ENCODE measurements around the gene ZC3HAV1.
A peak's percentile ranks its signal among the peaks of the same experiment; 100 is the strongest.
"Not testable (repeated sequence)": the region's sequence is repeated elsewhere in the genome, so short reads cannot be mapped to it uniquely, and the experiment has no call there.

The ZC3HAV1 gene

DNA sequence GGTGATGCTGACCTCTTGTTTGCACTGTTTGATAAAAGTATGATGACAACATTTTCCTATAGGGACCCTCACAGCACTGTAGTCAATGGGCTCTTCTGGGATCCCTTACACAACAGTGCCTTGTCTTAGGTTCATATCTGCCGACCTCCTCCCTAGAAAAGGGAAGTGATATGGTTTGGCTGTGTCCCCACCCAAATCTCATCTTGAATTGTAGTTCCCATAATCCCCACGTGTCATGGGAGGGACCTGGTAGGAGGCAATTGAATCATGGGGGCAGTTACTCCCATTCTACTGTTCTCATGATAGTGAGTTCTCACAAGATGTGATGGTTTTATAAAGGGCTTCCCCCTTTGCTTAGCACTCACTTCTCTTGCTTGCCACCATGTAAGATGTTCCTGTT, 23.1 kb downstream of the ZC3HAV1 start:
- no peak for DNase-seq (ENCODE audit: low spot score)

DNA sequence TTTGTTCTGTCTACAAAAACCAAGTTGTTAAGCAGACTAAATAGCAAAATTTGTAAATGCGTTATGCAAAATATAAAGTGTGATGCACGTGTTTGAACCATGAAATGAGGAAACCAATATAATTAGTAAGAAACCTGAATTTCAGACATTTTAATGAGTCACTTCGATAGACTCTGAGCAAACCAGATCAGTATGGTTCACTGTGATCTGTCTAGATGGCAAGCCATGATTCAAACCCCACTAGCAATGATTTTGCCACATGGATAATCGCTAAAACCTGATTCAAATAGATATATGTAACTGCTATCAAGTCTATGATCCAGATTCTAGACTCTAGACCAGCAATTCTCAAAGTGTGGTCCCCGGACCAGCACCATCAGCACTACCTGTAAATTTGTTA, 24.8 kb downstream of the ZC3HAV1 start:
- DNase-seq (ENCODE audit: low spot score), result no peak

DNA sequence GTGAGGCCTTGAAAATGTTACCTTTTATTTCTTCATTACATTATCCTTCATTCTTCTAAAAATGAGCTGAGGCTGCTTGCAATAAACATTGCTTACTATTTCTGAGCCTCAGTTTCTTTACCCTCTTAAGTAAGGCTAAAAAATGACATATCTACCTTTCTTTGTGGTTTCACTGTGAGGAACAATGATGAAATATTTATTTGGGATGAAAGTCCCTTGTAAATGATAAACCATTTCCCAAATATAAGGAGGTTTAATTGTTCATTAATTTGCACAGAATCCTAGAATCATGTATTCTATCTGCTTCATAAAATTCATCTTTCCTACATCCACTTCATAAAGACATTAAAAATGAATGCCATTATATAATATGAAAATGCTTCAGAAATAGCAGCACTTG, 27.9 kb downstream of the ZC3HAV1 start:
- DNase-seq (ENCODE audit: low spot score), result no peak

DNA sequence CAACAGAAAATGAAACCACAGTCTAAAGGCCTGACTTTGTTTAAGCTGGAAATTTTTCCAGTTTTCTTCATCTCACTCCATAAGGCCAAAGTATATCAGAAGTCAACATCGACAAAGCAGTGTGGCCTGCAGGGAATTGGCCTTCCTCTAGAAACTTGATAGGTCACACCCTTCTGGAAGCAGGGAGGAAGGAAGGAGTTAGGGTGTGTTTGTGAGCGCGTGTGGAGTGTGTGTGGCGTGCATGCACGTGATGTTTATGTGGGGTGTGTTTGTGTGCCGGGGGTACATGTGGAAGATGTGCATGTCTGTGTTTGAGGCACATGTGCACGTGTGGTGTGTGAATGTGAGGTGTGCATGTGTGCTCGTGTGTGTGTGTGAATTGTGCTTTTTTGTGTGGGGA, 28.6 kb downstream of the ZC3HAV1 start:
- no peak for DNase-seq (ENCODE audit: low spot score)

DNA sequence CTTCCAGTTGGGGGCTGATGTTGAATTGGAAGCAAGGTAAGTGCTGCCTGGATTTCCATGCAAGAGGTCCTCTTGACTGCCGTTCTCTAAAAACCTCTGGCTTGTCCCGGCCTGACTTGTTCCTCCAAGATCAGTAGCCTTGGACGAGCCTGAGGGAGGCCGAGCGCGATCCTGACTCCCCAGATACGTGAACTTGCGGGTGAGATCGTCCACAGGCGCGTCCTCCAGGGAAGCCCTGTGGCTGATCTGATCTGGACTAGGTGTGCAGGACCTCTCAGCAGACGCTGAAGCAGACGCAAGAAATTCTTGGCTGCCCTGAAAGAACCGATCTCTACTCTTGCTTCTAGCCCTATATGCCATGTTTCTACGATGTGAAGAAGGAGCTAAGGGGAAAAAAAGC, 29.7 kb downstream of the ZC3HAV1 start:
- DNase-seq (ENCODE audit: low spot score), result no peak

DNA sequence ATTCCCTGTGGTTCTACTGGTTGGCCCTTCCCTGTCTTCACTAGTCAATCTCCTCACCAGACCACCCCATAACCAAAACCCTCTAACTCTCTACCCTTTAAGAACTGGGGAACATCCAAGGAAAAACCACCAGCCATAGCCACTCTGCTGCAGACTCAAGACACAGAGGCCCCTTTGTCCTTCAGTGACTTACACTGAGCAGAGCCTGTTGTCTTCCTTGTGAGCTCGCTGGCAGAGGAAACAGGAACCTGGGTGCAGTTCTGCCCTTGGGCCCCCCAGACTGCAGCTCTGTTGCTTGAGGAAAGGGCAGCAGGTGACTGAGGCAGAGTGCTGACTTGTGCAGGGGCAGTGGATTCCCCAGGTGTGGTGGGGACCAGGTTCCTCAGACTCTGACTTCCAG, 30.6 kb downstream of the ZC3HAV1 start:
- peak; percentile 68 for DNase-seq (ENCODE audit: low spot score)

DNA sequence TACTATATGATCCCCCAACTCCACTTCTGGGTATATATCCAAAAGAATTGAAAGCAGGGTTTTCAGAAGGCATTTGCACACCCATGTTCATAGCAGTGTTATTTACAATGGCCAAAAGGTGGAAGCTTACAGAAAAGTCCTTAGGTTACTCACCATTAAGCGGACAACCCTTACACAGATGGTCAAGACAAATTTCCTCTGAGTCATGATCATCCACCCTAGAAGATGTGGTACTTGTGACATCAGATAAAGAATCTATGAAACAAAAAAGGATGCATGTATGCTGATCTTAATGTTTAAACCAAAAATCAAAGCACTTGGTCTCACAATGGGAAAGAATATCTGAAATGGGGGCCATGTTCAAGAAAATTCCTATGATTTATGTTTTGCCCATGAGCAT, 31.1 kb downstream of the ZC3HAV1 start:
- DNase-seq (ENCODE audit: low spot score), result no peak

DNA sequence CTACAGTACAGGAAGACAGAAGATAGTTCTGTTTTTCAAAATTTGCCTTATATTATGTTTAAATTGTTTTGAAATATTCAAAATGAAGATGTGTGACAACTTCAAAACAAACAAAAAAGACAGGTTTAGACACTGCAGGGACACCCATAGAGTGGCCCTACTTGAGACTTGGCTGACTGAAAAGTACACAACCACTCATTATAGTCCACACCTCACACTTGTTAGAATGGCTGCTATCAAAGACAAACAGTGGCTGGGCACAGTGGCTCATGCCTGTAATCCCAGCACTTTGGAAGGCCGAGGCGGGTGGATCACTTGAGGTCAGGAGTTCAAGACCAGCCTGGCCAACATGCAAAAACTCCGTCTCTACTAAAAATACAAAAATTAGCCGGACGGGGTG, 31.8 kb downstream of the ZC3HAV1 start:
- not testable (repeated sequence) for DNase-seq (ENCODE audit: low spot score)

DNA sequence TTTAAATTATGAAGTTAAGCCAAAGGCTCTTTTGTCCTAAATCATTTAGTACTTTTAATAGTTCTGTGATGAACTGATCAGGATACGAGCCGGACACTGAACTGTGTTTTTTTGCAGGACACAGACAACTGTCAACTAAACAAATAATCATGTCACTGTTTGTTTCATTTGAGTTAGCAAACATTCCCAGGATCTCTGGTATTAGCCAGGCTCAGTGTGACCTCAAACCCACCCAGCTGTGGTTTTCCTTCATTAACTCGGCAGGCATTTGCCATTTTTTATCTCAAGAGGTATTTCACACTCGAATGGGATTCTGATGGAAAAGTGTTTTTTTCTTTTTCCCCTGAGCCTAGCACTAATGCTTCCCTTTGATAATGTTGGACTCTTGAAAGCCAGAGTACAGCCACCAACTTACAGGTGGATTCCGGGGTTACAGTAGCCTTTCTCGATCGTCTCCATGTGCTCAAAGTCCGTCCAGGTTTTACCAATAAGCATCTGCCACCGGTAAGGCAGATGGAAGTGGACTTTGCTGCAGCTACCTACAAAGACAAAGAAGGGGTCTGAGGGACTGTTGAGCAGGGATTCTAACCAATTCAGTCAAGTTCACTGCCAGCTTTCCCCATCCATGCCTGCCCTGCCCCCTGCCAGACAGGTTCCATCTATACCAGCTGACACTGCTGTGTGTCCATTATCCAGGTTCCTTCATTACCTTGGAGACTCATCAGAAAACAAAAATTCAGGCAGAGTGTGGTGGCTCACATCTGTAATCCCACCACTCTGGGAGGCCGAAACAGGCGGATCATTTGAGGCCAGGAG, 33.4 kb downstream of the ZC3HAV1 start:
- DNase-seq (ENCODE audit: low spot score), result no peak

DNA sequence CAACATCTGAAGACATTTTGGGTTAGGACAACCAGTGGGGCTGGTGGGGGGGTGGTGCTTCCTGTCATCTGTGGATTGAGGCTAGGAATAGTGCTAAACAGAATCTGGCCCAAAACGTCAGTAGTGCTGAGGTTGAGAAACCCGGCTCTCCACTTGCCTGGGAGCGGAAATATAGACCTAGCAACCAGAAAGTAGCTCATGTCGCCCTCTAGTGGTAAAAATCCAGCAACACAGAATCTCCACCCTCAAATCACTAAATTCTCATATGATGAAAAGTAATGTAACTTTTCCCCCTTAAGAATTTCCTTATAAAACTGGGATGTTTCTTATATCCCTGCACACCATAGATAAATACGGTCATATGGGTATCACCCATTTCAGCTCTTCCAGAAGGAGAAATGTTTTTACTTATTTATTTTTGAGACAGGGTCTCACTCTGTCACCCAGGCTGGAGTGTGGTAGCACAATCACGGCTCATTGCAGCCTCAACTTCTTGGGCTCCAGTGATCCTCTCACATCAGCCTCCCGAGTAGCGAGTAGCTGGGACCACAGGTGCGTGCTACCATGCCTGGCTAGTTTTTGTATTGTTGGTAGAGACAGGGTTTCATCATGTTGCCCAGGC, 34.4 kb downstream of the ZC3HAV1 start:
- peak; percentile 91 for DNase-seq (ENCODE audit: low spot score)

DNA sequence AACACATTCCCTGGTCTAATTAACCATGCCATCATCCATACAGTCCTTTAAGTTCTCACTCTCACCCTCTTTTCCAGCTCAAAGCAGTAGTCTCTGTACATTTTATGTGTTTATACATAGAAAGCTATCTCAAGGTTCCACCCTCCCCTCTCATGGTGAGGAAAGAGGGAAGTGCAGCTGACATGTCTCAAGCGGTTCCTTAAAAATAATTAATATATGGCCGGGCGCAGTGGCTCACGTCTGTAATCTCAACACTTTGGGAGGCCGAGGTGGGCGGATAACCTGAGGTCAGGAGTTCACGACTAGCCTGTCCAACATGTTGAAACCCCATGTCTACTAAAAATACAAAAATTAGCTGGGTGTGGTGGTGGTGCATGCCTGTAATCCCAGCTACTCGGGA, 36.7 kb downstream of the ZC3HAV1 start:
- DNase-seq (ENCODE audit: low spot score), result no peak

DNA sequence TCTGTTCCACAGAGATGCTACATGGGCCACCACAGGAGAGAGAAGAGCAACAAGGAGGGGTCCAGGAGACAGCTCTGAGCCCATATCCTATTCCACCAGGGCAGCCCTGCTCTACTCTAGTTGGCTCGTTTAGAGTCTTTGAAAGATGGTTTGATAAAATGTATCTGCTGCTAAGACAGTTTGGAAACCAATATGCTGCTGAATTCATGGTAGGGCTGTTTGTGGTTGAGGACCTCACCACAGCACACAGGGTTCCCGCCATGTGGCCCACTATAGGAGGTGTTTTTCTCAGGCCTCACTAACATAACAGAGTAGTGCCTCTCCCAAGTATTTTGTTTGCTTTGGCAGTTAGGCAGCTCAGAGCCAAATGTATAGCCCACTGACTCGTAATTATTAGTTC, 37.8 kb downstream of the ZC3HAV1 start:
- DNase-seq (ENCODE audit: low spot score), result no peak

DNA sequence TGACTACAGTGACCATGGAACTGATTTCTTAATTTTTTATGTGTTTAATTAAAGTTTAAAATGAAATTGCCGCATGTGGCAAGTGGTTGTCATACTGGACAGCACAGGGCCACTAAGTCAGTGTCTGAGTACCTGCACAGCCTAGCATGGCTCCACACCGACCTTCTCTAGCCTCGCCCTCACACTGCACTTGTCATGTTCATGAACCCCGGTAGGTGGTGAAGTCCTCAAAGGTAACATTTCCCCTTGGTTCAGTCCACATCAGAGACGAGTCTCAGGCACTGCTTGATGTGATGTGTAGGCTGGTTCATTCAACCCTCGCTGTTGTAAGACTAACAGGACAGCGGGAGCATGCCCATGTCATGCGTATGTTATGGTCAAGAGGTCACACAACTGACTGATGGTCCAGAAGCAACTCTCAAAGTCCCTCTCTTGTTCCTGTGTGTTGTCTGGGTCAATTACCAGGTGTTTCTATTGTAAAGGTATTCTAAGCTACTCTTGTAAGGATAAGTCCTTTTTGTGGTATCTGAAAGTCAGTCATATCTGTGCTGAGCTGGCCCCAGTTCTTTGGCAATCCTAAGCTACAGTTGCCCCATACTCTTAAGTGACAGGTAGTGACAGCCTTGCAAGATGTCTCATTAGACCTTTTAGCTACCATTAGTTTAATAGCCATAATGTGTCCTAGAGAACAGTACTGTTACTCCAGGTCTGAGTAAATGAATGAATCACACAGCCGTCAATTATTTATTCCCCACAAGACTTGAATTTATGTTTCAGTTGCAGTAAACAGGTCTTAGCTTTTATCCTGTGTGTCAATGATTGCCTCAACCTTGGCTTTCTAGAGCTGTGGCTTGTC, 40.7 kb downstream of the ZC3HAV1 start:
- no peak for DNase-seq (ENCODE audit: low spot score)

DNA sequence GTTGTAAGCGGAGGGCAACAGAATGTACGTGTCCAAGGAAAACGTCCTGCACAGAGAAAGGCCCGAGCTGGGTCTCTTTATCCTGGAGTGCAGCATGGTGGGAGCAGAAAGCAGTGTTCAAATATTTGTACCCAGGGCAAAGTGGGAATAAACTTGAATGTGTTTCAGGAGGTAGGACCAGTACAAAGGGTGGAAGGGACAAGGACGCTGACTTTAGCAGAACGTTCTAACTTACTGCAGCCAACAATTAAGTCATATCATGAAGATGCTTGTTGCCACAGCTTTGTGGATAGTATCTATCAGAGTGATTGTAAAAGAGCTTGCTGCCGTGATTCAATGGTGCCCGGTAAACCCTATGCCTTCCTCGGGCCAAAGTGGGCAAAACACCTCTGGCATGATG, 43.2 kb downstream of the ZC3HAV1 start:
- no peak for DNase-seq (ENCODE audit: low spot score)

DNA sequence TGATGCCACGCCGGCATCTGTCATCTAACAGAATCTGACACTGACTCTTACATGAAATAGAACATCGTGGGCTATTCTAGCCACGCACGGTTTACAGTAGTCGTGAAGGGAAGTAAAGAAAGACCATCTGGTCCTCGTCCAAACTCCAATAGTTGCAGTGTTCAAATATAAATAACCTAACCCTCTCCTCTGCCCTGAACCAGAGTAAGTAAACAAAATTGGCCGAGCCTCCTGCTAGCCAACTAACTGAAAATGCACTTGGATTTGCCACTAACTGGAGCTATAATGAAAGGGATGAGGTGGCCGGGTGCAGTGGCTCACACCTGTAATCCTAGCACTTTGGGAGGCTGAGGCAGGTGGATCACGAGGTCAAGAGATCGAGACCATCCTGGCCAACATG, 44.2 kb downstream of the ZC3HAV1 start:
- no peak for DNase-seq (ENCODE audit: low spot score)

DNA sequence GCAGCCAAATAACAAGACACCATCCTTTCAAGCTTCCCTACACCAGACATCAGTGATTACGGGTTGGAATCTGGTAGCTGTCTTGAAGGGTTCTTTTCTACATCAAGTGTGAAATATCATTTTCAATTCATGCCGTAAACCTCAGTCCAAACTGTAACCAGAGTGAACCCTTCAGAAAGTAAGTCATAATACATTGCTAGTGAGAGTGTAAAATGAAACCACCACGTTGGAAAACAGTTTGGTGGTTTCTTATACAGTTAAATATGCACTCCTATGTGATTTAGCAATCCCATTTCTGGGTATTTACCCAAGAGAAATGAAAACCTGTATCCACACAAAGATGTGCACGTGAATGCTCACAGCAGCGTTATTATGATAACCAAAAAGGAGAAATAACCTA, 48.1 kb downstream of the ZC3HAV1 start:
- DNase-seq (ENCODE audit: low spot score), result no peak

DNA sequence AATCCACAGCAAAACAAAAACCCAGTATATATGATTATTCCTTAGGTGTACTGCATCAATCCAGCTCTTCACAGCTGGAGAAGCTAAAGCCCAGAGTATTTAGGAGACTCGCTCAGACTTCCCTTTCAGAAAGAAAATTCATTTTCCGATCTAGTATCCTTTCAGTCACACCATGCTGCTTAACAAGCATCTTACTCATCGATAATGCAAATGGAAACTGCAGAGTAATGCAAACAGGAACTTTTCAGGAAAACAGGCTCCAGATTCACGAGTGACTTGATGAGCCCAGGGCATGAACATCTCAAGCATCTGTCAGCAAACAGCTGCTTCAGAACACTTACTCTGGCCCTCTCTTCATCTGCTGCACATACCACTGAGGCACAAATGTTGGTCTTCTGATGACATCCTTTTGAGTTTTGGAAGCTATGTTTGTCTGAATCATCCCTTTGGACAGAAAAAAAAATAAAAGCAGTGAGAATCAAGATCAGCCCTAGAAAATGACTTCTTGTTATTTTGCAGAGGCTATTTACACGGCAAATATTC, 48.8 kb downstream of the ZC3HAV1 start:
- DNase-seq (ENCODE audit: low spot score), result no peak

DNA sequence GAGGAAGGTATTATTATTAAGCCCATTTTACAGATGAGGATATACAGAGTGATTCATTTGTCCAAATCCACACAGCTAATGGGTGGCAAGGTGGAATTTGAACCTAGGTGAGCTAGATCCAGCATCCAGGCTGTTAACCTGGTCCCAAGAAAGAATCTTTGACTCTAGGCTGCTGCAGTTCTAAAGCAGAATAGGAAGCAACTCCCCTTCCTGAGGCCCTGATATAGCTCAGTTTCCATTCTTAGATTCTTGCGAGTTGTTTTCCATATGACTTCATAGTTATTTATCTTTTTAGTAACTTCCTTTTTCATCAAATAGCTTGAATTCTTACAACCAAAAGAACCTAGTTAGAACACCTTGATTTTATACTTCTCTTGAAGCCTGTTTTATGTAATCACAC, 49.6 kb downstream of the ZC3HAV1 start:
- no peak for DNase-seq (ENCODE audit: low spot score)

DNA sequence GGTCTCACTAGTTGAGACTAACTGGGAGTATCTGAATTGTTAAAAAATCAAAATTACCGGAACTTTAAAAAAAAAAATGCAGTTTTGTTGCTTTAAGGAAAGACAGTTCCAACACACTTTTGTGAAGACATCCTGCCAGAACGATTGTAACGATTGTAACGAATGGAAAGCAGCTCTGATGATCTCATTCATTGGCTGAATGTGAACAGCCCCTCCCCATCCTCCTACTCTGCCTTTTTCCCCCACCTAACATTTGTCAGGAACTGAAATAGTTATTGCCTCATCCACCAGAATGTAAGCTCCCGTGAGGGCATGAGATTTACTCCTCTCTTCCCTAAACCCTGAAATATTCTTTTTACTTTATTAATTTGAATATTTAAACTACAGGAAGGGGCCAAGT, 50.6 kb downstream of the ZC3HAV1 start:
- no peak for DNase-seq (ENCODE audit: low spot score)

DNA sequence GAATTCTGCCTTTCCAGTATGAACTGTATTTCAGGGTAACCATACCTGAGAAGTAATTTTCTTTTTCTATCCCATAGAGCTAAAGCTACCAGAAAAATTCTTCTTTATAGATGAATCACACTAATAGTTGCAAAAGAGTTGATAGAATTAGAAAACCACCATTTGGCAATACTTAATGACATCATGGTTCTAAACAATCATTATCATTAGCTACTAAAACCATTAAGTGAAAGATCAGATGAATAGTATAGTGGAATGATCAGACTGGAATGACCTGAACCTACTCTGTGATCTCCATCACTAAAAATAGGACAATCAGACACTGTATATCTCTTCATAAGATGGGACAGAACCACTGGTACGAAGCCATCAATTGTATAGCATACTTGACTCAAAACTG, 53.8 kb downstream of the ZC3HAV1 start:
- DNase-seq (ENCODE audit: low spot score), result no peak

DNA sequence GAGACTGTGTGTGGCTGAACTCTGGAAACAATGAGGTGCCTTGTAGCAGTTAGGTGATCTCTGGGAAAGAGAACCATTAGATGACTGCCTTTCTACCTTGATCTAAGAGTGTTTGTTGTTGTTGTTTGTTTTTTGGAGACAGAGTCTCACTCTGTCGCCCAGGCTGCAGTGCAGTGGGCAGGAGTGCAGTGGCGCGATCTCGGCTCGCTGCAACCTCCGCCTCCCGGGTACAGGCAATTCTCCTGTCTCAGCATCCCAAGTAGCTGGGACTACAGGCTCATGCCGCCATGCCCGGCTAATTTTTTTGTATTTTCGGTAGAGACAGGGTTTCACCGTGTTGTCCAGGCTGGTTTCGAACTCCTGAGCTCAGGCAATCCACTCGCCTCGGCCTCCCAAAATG, 54.9 kb downstream of the ZC3HAV1 start:
- DNase-seq (ENCODE audit: low spot score), result not testable (repeated sequence)

DNA sequence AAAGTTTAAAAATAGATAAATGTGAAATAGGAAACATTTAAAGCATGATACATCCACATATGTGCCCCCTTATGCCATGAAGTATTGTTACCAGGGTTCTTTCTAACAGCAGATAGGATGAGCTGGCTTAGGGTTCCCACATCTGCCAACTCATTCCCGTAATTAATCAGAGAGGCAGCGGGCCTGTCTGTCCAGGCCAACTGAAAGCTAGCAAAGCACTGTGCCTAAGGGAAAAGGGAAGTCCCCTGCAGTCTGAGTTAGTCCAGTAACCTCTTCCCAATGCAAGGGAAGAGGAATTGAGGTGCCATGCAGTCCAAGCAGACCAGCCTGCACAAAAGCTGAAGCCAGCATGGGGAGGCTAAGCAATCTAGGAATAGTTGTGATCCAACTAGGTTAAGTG, 55.4 kb downstream of the ZC3HAV1 start:
- DNase-seq (ENCODE audit: low spot score), result no peak

DNA sequence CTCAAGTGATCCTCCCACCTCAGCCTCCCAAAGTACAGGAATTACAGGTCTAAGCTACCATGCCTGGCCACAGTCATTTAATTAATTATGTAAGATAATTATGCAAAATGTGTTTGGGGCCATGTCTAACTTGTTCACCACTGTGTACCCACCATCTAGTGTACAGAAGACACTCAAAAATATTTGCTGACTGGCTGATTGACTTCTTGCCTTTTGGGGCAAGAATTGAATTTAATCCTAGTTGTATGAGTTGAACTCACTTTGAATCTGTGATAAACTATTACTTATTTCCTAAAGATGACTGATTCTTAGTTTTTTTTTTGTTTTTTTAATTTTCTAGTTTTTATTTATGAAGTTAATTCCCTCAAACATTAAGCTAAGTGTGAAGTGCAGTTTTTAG, 57.9 kb downstream of the ZC3HAV1 start:
- DNase-seq (ENCODE audit: low spot score), result no peak
